SHP77 treated with DMSO at 0.1 percent for 48 hours (cell line): ENCODE results near the gene SLC9A7.

ENCODE experiments used
- DNase-seq: peaks from one replicate; lab custom pipeline; 2025; lab: John Stamatoyannopoulos, UW

Gene SLC9A7

GRCh38 chrX:46647251-46647650, 111.7 kb downstream of the SLC9A7 start:
- no peak for DNase-seq

GRCh38 chrX:46645614-46646013, 113.3 kb downstream of the SLC9A7 start:
- no peak for DNase-seq

GRCh38 chrX:46643636-46644035, 115.3 kb downstream of the SLC9A7 start:
- DNase-seq, result no peak

GRCh38 chrX:46642145-46642544, 116.8 kb downstream of the SLC9A7 start:
- no peak for DNase-seq

GRCh38 chrX:46637938-46638337, 121.0 kb downstream of the SLC9A7 start:
- no peak for DNase-seq

GRCh38 chrX:46636223-46636622, 122.7 kb downstream of the SLC9A7 start:
- no peak for DNase-seq

GRCh38 chrX:46635186-46635585, 123.7 kb downstream of the SLC9A7 start:
- no peak for DNase-seq

- no peak for DNase-seq
Observed at GRCh38 chrX:46634577-46634976, 124.3 kb downstream of the SLC9A7 start.

GRCh38 chrX:46630141-46630540, 128.8 kb downstream of the SLC9A7 start:
- DNase-seq, result no peak

- DNase-seq, result no peak
Observed at GRCh38 chrX:46628460-46629371, 130.2 kb downstream of the SLC9A7 start.

- no peak for DNase-seq
Observed at GRCh38 chrX:46627711-46628419, 131.1 kb downstream of the SLC9A7 start.

- DNase-seq, result no peak
Observed at GRCh38 chrX:46627062-46627461, 131.9 kb downstream of the SLC9A7 start.

GRCh38 chrX:46626566-46626965, 132.4 kb downstream of the SLC9A7 start:
- no peak for DNase-seq

- DNase-seq, result no peak
Observed at GRCh38 chrX:46624090-46624786, 134.7 kb downstream of the SLC9A7 start.

- DNase-seq, result no peak
Observed at GRCh38 chrX:46621572-46621971, 137.3 kb downstream of the SLC9A7 start.

- DNase-seq, result no peak
Observed at GRCh38 chrX:46620505-46620904, 138.4 kb downstream of the SLC9A7 start.

GRCh38 chrX:46618947-46619346, 140.0 kb downstream of the SLC9A7 start:
- no peak for DNase-seq

GRCh38 chrX:46617906-46618305, 141.0 kb downstream of the SLC9A7 start:
- no peak for DNase-seq

- no peak for DNase-seq
Observed at GRCh38 chrX:46611658-46612362, 147.1 kb downstream of the SLC9A7 start.

- no peak for DNase-seq
Observed at GRCh38 chrX:46610070-46610658, 148.8 kb downstream of the SLC9A7 start.

GRCh38 chrX:46607916-46608315, 151.0 kb downstream of the SLC9A7 start:
- DNase-seq, result no peak
